HCT116 (cell line): ENCODE results near the gene PGC. TPM values are rescaled to one million over a fixed set of nuclear protein-coding genes. Genes with fewer than 3 reads are reported as not detected.

ENCODE experiments used
- ATAC-seq: fragments of 200-7000 bp; cut with Tn5 transposase; 2 replicates; pipeline ENCODE4 v1.9.1; 2020; ENCODE audit warnings: mild to moderate bottlenecking, moderate library complexity
- BruUV-seq: library from RNA; stranded (reverse); fragments of 400-500 nt; replicated peaks from 2 replicates; lab custom pipeline; 2021; lab: Mats Ljungman, UMichigan
- CTCF ChIA-PET: fragments of 300-600 bp; sonication (Branson Sonifier 250); formaldehyde crosslinking; loops from one replicate; lab custom pipeline; 2021; ENCODE audit warnings: antibody characterized with exemption; lab: Charles Lee
- POLR2A ChIA-PET: fragments of 300-600, 350-600 bp; sonication (Branson Sonifier 250); formaldehyde crosslinking; loops from one replicate; lab custom pipeline; 2021; ENCODE audit warnings: antibody characterized with exemption; lab: Charles Lee
- RAD21 ChIA-PET, 2 experiments: fragments of 300-600 bp; sonication (Branson Sonifier 250); formaldehyde crosslinking; loops; one replicate each; lab custom pipeline; 2023; ENCODE audit warnings: low total read pairs in 2 of 2; ENCODE audit not compliant: uncharacterized antibody in 2 of 2, unreplicated experiment in 2 of 2, low non-redundant PET in 1 of 2; lab: Charles Lee
- DNase-seq: peaks from one replicate; pipeline ENCODE4 v3.0.0-alpha.2; 2010; ENCODE audit warnings: low read depth, low spot score
- H2AFZ ChIP-seq: fragments of 200-600 bp; shearing (Covaris generic), sonication (generic); 2 replicates; pipeline ENCODE4 v1.6.1; 2017; ENCODE audit warnings: low read depth, mixed run types, mixed read lengths, antibody characterized with exemption, low read length; ENCODE audit not compliant: poor library complexity, severe bottlenecking
- H3K27ac ChIP-seq: 2 replicates; pipeline ENCODE4 v1.5.1; 2012; ENCODE audit warnings: low read depth, low read length
- H3K27me3 ChIP-seq: fragments of 200-600 bp; sonication (generic); 2 replicates; pipeline ENCODE4 v1.6.1; 2016; ENCODE audit warnings: mixed run types, low read length, mixed read lengths; ENCODE audit not compliant: insufficient read depth
- H3K36me3 ChIP-seq, 2 experiments: fragments of 200-500 bp in 1 of 2; fragments of 200-600 bp in 1 of 2; sonication (Bioruptor generic) in 1 of 2; sonication (generic) in 1 of 2; 2 replicates each; pipeline versions ENCODE4 v1.5.1 to v1.6.1; 2014 to 2016; ENCODE audit warnings: low read length in 2 of 2, inconsistent platforms in 1 of 2, mixed read lengths in 1 of 2, mixed run types in 1 of 2; ENCODE audit not compliant: insufficient read depth in 2 of 2, control insufficient read depth in 1 of 2
- H3K4me1 ChIP-seq, 2 experiments: fragments of 200-600 bp in 1 of 2; sonication (generic) in 1 of 2; 2 replicates each; pipeline versions ENCODE4 v1.5.1 to v1.6.1; 2012 to 2017; ENCODE audit warnings: low read length in 2 of 2, inconsistent platforms in 1 of 2, mild to moderate bottlenecking in 1 of 2, mixed read lengths in 1 of 2, mixed run types in 1 of 2, moderate library complexity in 1 of 2; ENCODE audit not compliant: insufficient read depth in 2 of 2, control insufficient read depth in 1 of 2
- H3K4me2 ChIP-seq: fragments of 200-600 bp; sonication (generic); 2 replicates; pipeline ENCODE4 v1.6.1; 2017; ENCODE audit warnings: mixed run types, low read length, mixed read lengths
- H3K4me3 ChIP-seq, 2 experiments: fragments of 200-600 bp in 1 of 2; sonication (generic) in 1 of 2; replicated peaks in 1 of 2; 2 replicates each; pipeline ENCODE4 v1.5.1; 2011 to 2016; ENCODE audit warnings: low read length in 2 of 2, control low read depth in 1 of 2, low read depth in 1 of 2, mild to moderate bottlenecking in 1 of 2, mixed read lengths in 1 of 2, mixed run types in 1 of 2
- H3K79me2 ChIP-seq: fragments of 200-600 bp; sonication (generic); 2 replicates; pipeline ENCODE4 v1.6.1; 2017; ENCODE audit warnings: mild to moderate bottlenecking, mixed run types, low read length, moderate library complexity, mixed read lengths; ENCODE audit not compliant: insufficient read depth
- H3K9ac ChIP-seq: fragments of 200-600 bp; sonication (generic); 2 replicates; pipeline ENCODE4 v1.6.1; 2016; ENCODE audit warnings: low read length, mixed read lengths
- H3K9me2 ChIP-seq: fragments of 200-600 bp; sonication (generic), shearing (Covaris generic); 2 replicates; pipeline ENCODE4 v1.6.1; 2017; ENCODE audit warnings: mixed run types, mild to moderate bottlenecking, moderate library complexity; ENCODE audit not compliant: insufficient read depth
- H3K9me3 ChIP-seq, 2 experiments: fragments of 200-500 bp in 1 of 2; fragments of 200-600 bp in 1 of 2; sonication (Bioruptor generic) in 1 of 2; sonication (generic) in 1 of 2; 2 replicates each; pipeline ENCODE4 v1.6.1; 2014 to 2017; ENCODE audit warnings: low read length in 2 of 2, mixed read lengths in 2 of 2, inconsistent platforms in 1 of 2, low read depth in 1 of 2, mild to moderate bottlenecking in 1 of 2, mixed run types in 1 of 2, moderate library complexity in 1 of 2; ENCODE audit not compliant: control insufficient read depth in 1 of 2, insufficient read depth in 1 of 2
- H4K20me1 ChIP-seq: fragments of 200-600 bp; sonication (generic), shearing (Covaris generic); 2 replicates; pipeline ENCODE4 v1.6.1; 2017; ENCODE audit warnings: mixed run types, mild to moderate bottlenecking, moderate library complexity; ENCODE audit not compliant: insufficient read depth
- CTCF ChIP-seq, 3 experiments: fragments of 200-600 bp in 1 of 3; sonication (generic) in 1 of 3; IDR thresholded peaks in 2 of 3; conservative IDR thresholded peaks in 1 of 3; 2 replicates each; pipeline ENCODE4 v1.5.1; 2012 to 2017; ENCODE audit warnings: low read depth in 2 of 3, low read length in 2 of 3, antibody characterized with exemption in 1 of 3, borderline replicate concordance in 1 of 3, control low read depth in 1 of 3, mild to moderate bottlenecking in 1 of 3, mixed read lengths in 1 of 3, mixed run types in 1 of 3, moderate library complexity in 1 of 3; ENCODE audit not compliant: insufficient read depth in 1 of 3
- EGR1 ChIP-seq: IDR thresholded peaks from 2 replicates; pipeline ENCODE4 v1.6.1; 2012; ENCODE audit warnings: low read depth
- ELF1 ChIP-seq: IDR thresholded peaks from 2 replicates; pipeline ENCODE4 v1.6.1; 2012; ENCODE audit warnings: low read depth, borderline replicate concordance
- EZH2 ChIP-seq: fragments of 200-600 bp; sonication (generic); IDR thresholded peaks from 2 replicates; pipeline ENCODE4 v1.6.1; 2017; ENCODE audit warnings: antibody characterized with exemption, mixed run types
- JUND ChIP-seq: IDR thresholded peaks from 2 replicates; pipeline ENCODE4 v1.6.1; 2012
- POLR2A ChIP-seq: IDR thresholded peaks from 2 replicates; pipeline ENCODE4 v1.7.0; 2011; ENCODE audit warnings: borderline replicate concordance; ENCODE audit not compliant: insufficient read depth, insufficient read length; ENCODE audit errors: extremely low read depth
- RAD21 ChIP-seq: IDR thresholded peaks from 2 replicates; pipeline ENCODE4 v1.6.1; 2012; ENCODE audit warnings: low read depth, mild to moderate bottlenecking
- SP1 ChIP-seq: IDR thresholded peaks from 2 replicates; pipeline ENCODE4 v1.6.1; 2012; ENCODE audit warnings: low read depth
- TCF7L2 ChIP-seq: IDR thresholded peaks from 2 replicates; pipeline ENCODE4 v1.7.0; 2011; ENCODE audit warnings: borderline replicate concordance, inconsistent platforms; ENCODE audit not compliant: insufficient read depth, insufficient read length; ENCODE audit errors: extremely low read depth
- ZBTB33 ChIP-seq: IDR thresholded peaks from 2 replicates; pipeline ENCODE4 v1.6.1; 2011; ENCODE audit warnings: mild to moderate bottlenecking, low read length, moderate library complexity; ENCODE audit not compliant: insufficient replicate concordance; ENCODE audit errors: extremely low read depth
- intact Hi-C: fragments of 100-400 bp; cut with micrococcal nuclease; formaldehyde crosslinking; loops from 2 replicates; pipeline ENCODE4 v1.10.0; 2022
- total RNA-seq: library from RNA; stranded (reverse); gene quantifications from one replicate; pipeline ENCODE4 v1.2.1, GENCODE V29; 2021; ENCODE audit not compliant: unreplicated experiment
- TF ChIP-seq, protein P1 (sequence below): IDR thresholded peaks from 2 replicates; pipeline ENCODE4 v1.6.1; 2012
- TF ChIP-seq, protein P2 (sequence below): IDR thresholded peaks from 2 replicates; pipeline ENCODE4 v1.6.1; 2012; ENCODE audit warnings: low read depth

PGC gene
- total RNA-seq, 1 experiment from 2014 or later: 1.2 TPM

DNA sequence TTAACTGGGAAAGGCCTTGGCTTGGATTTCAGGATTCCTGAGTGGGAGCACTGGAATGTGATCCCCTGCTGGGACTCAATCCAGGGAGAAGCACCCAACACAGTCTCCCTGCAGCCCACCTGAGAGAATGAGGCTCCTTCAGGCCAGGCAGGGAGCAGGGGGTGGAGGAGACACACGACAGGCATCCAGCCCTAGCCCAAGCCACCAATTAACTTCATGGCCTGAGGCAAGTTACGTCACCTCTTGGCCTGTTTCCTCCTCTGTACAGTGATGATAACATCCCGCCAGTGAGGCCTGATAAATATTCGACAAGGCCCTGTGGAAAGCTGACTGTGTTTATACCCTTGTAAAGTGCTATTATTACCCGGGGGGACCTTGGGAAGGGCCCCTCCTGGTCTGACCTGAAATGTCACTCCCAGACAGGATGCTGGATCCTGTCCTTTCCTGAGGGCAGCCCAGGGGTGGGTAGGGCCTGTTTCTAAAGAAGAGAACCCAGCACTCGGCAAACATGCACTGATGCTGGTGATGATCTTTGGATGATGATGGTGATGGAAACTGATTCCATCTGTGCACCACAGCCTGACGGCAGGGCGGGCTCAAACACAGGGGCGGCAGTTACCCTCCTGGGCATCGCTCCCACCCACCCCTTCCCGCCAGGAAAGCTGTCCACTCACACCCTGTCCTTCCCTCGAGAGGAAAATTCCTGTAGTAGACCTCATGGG lies 20.1 kb upstream of the PGC start:
- no peaks in the 10 kb centered on the region for H3K27me3 ChIP-seq
- no peak overlapping the region for H2AFZ ChIP-seq
- RAD21 ChIA-PET: no interaction called here
- no peaks in the 10 kb centered on the region for H3K9me3 ChIP-seq
- H4K20me1 ChIP-seq: no peaks in the 10 kb centered on the region
- H3K4me2 ChIP-seq: no peak overlapping the region
- H3K4me3 ChIP-seq: no peak overlapping the region
- H3K4me1 ChIP-seq: peaks cover 8 to 21% of the 10 kb centered on the region in 2 experiments; a peak in 3 of 4 replicates
- CTCF ChIA-PET: interaction anchor here (0.6 kb wide), 1 partner anchor 52 kb away, joined by 4 read pairs; no protein-coding TSS in a partner anchor
- no peak overlapping the region for H3K9ac ChIP-seq
- intact Hi-C loops: no loop called here
- peak; percentile 58 for ATAC-seq
- H3K36me3 ChIP-seq: peaks cover 0 to 4% of the 10 kb centered on the region in 2 experiments; a peak in 1 of 4 replicates
- H3K9me2 ChIP-seq: no peaks in the 10 kb centered on the region
- no peak for DNase-seq
- H3K27ac ChIP-seq: no peak overlapping the region
- BruUV-seq: no TSS peak
- TF ChIP-seq ZBTB33 (no peak), JUND (no peak), EZH2 (no peak), TCF7L2 (no peak), ELF1 (no peak), POLR2A (no peak), SP1 (no peak), CTCF (IDR thresholded peaks at IDR 0.05 in 2 of 3, conservative IDR thresholded peaks at IDR 0.05 in 1 of 3; ENCODE audit: borderline replicate concordance in 1 of 3, insufficient read depth in 1 of 3, low read depth in 2 of 3, low read length in 2 of 3) (no peak), EGR1 (no peak), RAD21 (no peak)
- TF ChIP-seq, protein P1, sequence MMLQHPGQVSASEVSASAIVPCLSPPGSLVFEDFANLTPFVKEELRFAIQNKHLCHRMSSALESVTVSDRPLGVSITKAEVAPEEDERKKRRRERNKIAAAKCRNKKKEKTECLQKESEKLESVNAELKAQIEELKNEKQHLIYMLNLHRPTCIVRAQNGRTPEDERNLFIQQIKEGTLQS: no peak
- TF ChIP-seq, protein P2, sequence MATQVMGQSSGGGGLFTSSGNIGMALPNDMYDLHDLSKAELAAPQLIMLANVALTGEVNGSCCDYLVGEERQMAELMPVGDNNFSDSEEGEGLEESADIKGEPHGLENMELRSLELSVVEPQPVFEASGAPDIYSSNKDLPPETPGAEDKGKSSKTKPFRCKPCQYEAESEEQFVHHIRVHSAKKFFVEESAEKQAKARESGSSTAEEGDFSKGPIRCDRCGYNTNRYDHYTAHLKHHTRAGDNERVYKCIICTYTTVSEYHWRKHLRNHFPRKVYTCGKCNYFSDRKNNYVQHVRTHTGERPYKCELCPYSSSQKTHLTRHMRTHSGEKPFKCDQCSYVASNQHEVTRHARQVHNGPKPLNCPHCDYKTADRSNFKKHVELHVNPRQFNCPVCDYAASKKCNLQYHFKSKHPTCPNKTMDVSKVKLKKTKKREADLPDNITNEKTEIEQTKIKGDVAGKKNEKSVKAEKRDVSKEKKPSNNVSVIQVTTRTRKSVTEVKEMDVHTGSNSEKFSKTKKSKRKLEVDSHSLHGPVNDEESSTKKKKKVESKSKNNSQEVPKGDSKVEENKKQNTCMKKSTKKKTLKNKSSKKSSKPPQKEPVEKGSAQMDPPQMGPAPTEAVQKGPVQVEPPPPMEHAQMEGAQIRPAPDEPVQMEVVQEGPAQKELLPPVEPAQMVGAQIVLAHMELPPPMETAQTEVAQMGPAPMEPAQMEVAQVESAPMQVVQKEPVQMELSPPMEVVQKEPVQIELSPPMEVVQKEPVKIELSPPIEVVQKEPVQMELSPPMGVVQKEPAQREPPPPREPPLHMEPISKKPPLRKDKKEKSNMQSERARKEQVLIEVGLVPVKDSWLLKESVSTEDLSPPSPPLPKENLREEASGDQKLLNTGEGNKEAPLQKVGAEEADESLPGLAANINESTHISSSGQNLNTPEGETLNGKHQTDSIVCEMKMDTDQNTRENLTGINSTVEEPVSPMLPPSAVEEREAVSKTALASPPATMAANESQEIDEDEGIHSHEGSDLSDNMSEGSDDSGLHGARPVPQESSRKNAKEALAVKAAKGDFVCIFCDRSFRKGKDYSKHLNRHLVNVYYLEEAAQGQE: no peak
- POLR2A ChIA-PET: no interaction called here
- no peaks in the 10 kb centered on the region for H3K79me2 ChIP-seq
